ENCODE results near the gene GJA9. TPM values are rescaled to one million over a fixed set of nuclear protein-coding genes. Genes with fewer than 3 reads are reported as not detected.
"Not testable (repeated sequence)": the region's sequence is repeated elsewhere in the genome, so short reads cannot be mapped to it uniquely, and the experiment has no call there.

The GJA9 gene
- total RNA-seq, 2 donors from 2014 or later = not detected

- Histone ChIP-seq H3K9me3 (ENCODE audit: control insufficient read depth, low read length) (no peaks in the 10 kb centered on the region), H3K27me3 (ENCODE audit: control insufficient read depth, insufficient read depth, low read length, poor library complexity, severe bottlenecking) (no peaks in the 10 kb centered on the region), H3K36me3 (ENCODE audit: control insufficient read depth, insufficient read depth, low read length) (peaks cover 62% of the 10 kb centered on the region), H3K27ac (ENCODE audit: low read depth, low read length) (no peak overlapping the region), H3K4me3 (ENCODE audit: low read length) (no peak overlapping the region), H3K4me1 (ENCODE audit: control insufficient read depth, insufficient read depth, low read length) (peaks cover 7% of the 10 kb centered on the region), H3K9ac (ENCODE audit: extremely low read depth, low read length, poor library complexity, severe bottlenecking) (no peak overlapping the region)
- Mint-ChIP-seq H3K4me1 (peaks cover 18% of the 10 kb centered on the region), H3K4me3 (no peak overlapping the region), H3K9me3 (no peaks in the 10 kb centered on the region), H3K27me3 (ENCODE audit: insufficient read depth) (no peaks in the 10 kb centered on the region), H3K27ac (no peak overlapping the region), H3K36me3 (ENCODE audit: low read depth) (peaks cover 49% of the 10 kb centered on the region)
- 95 to 100% methylated on average over 2 to 4 of the region's 4 CpGs for WGBS, 2 experiments (ENCODE audit: insufficient coverage in 1 of 2, insufficient read length in 1 of 2)
- no peak for DNase-seq
- TF ChIP-seq CTCF (conservative IDR thresholded peaks at IDR 0.05) = no peak
Observed at GRCh38 chr1:38852780-38853179, 28.6 kb downstream of the GJA9 start.

GRCh38 chr1:38848071-38848470 is 33.3 kb downstream of the GJA9 start:
- H3K27ac ChIP-seq (ENCODE audit: low read depth, low read length) = no peak overlapping the region
- H3K4me3 Mint-ChIP-seq = no peak overlapping the region
- H3K9ac ChIP-seq (ENCODE audit: extremely low read depth, low read length, poor library complexity, severe bottlenecking) = no peak overlapping the region
- no peak overlapping the region for H3K4me3 ChIP-seq (ENCODE audit: low read length)
- no peak overlapping the region for H3K27ac Mint-ChIP-seq
- peaks cover 7% of the 10 kb centered on the region for H3K9me3 ChIP-seq (ENCODE audit: control insufficient read depth, low read length)
- H3K4me1 Mint-ChIP-seq = peaks cover 10% of the 10 kb centered on the region
- TF ChIP-seq CTCF (conservative IDR thresholded peaks at IDR 0.05) = no peak
- WGBS, 2 experiments (ENCODE audit: insufficient coverage in 1 of 2, insufficient read length in 1 of 2) = 100% methylated on average over 1 of the region's 1 CpG; no CpG with 5 or more reads in 1 of the 2 experiments
- H3K27me3 ChIP-seq (ENCODE audit: control insufficient read depth, insufficient read depth, low read length, poor library complexity, severe bottlenecking) = no peaks in the 10 kb centered on the region
- no peaks in the 10 kb centered on the region for H3K4me1 ChIP-seq (ENCODE audit: control insufficient read depth, insufficient read depth, low read length)
- DNase-seq = no peak
- peaks cover 1% of the 10 kb centered on the region for H3K9me3 Mint-ChIP-seq
- H3K27me3 Mint-ChIP-seq (ENCODE audit: insufficient read depth) = no peaks in the 10 kb centered on the region
- H3K36me3 Mint-ChIP-seq (ENCODE audit: low read depth) = peaks cover 64% of the 10 kb centered on the region
- peaks cover 87% of the 10 kb centered on the region for H3K36me3 ChIP-seq (ENCODE audit: control insufficient read depth, insufficient read depth, low read length)

- peaks cover 1% of the 10 kb centered on the region for H3K9me3 Mint-ChIP-seq
Observed at GRCh38 chr1:38846210-38846609, 35.2 kb downstream of the GJA9 start.

GRCh38 chr1:38845088-38845487 is 36.3 kb downstream of the GJA9 start:
- not testable (repeated sequence) for H3K9me3 ChIP-seq (ENCODE audit: control insufficient read depth, low read length); DNase-seq; H3K4me1 Mint-ChIP-seq; H3K4me3 Mint-ChIP-seq; H3K9me3 Mint-ChIP-seq; H3K27me3 ChIP-seq (ENCODE audit: control insufficient read depth, insufficient read depth, low read length, poor library complexity, severe bottlenecking); H3K9ac ChIP-seq (ENCODE audit: extremely low read depth, low read length, poor library complexity, severe bottlenecking); H3K27ac Mint-ChIP-seq; H3K4me1 ChIP-seq (ENCODE audit: control insufficient read depth, insufficient read depth, low read length); H3K4me3 ChIP-seq (ENCODE audit: low read length); H3K27ac ChIP-seq (ENCODE audit: low read depth, low read length); H3K27me3 Mint-ChIP-seq (ENCODE audit: insufficient read depth)
- 90 to 100% methylated on average over 2 to 3 of the region's 3 CpGs for WGBS, 2 experiments (ENCODE audit: insufficient coverage in 1 of 2, insufficient read length in 1 of 2)
- peaks cover 58% of the 10 kb centered on the region for H3K36me3 Mint-ChIP-seq (ENCODE audit: low read depth)
- peaks cover 72% of the 10 kb centered on the region for H3K36me3 ChIP-seq (ENCODE audit: control insufficient read depth, insufficient read depth, low read length)

More at GRCh38 chr1:38846210-38846609, 35.2 kb downstream of the GJA9 start:
- Mint-ChIP-seq H3K36me3 (ENCODE audit: low read depth) (peaks cover 61% of the 10 kb centered on the region), H3K4me1 (peaks cover 6% of the 10 kb centered on the region), H3K27me3 (ENCODE audit: insufficient read depth) (no peaks in the 10 kb centered on the region), H3K27ac (no peak overlapping the region), H3K4me3 (no peak overlapping the region)
- H3K27me3 ChIP-seq (ENCODE audit: control insufficient read depth, insufficient read depth, low read length, poor library complexity, severe bottlenecking) = no peaks in the 10 kb centered on the region
- no peak overlapping the region for H3K4me3 ChIP-seq (ENCODE audit: low read length)
- no peaks in the 10 kb centered on the region for H3K4me1 ChIP-seq (ENCODE audit: control insufficient read depth, insufficient read depth, low read length)
- peaks cover 7% of the 10 kb centered on the region for H3K9me3 ChIP-seq (ENCODE audit: control insufficient read depth, low read length)
- DNase-seq = no peak
- no peak for TF ChIP-seq CTCF (conservative IDR thresholded peaks at IDR 0.05)
- no peak overlapping the region for H3K27ac ChIP-seq (ENCODE audit: low read depth, low read length)
- H3K9ac ChIP-seq (ENCODE audit: extremely low read depth, low read length, poor library complexity, severe bottlenecking) = no peak overlapping the region
- H3K36me3 ChIP-seq (ENCODE audit: control insufficient read depth, insufficient read depth, low read length) = peaks cover 77% of the 10 kb centered on the region
- 93 to 100% methylated on average over 3 of the region's 3 CpGs for WGBS, 2 experiments (ENCODE audit: insufficient coverage in 1 of 2, insufficient read length in 1 of 2)
